Uterus (tissue), 2 donors: Measurements from ENCODE around the gene PTPRM.

Experiments used
- CTCF ChIP-seq, 4 experiments: fragments of 200-600 bp in 2 of 4; fragments of 450-650 bp in 2 of 4; sonication (generic) in 2 of 4; IDR thresholded peaks; one replicate each; pipeline ENCODE4 v1.5.1; 2016 to 2019; ENCODE audit warnings: antibody characterized with exemption in 4 of 4, mild to moderate bottlenecking in 2 of 4, moderate library complexity in 1 of 4
- POLR2A ChIP-seq, 2 donors: fragments of 450-650 bp; IDR thresholded peaks; one replicate each; pipeline ENCODE4 v1.6.1; 2016; ENCODE audit warnings: antibody characterized with exemption in 2 of 2, mild to moderate bottlenecking in 1 of 2, moderate library complexity in 1 of 2

- TF ChIP-seq CTCF (IDR thresholded peaks at IDR 0.05) (no peak), POLR2A (IDR thresholded peaks at IDR 0.05) (no peak)
These were observed 609.4 kb downstream of the PTPRM start for GRCh38 chr18:8176554-8176953.
